Measurements from ENCODE around the gene VAV2. TPM values are rescaled to one million over a fixed set of nuclear protein-coding genes. Genes with fewer than 3 reads are reported as not detected.

Gene VAV2
- total and polyA plus RNA-seq, 4 donors = 13.0 to 28.2 (median 16.3) TPM

DNA sequence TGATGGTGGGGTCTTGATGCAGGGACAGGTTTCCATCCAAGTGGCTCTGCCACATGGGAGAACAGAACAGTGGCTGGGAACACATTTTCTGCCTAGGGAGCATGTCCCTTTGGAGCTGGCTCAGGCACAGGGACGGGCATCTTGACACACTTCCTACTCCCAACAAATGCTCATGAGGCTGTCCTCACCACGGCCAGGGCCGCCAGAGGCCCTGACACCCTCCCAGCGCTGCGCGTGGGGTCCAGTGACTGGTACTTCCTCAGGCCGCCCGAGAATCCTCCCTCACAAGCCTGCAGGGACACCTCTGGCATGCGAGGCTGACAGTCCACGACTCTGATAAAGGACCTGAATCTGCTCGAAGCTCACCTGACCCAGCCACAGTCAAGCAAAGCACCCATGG lies 193.0 kb downstream of the VAV2 start:
- TF ChIP-seq, protein P1, sequence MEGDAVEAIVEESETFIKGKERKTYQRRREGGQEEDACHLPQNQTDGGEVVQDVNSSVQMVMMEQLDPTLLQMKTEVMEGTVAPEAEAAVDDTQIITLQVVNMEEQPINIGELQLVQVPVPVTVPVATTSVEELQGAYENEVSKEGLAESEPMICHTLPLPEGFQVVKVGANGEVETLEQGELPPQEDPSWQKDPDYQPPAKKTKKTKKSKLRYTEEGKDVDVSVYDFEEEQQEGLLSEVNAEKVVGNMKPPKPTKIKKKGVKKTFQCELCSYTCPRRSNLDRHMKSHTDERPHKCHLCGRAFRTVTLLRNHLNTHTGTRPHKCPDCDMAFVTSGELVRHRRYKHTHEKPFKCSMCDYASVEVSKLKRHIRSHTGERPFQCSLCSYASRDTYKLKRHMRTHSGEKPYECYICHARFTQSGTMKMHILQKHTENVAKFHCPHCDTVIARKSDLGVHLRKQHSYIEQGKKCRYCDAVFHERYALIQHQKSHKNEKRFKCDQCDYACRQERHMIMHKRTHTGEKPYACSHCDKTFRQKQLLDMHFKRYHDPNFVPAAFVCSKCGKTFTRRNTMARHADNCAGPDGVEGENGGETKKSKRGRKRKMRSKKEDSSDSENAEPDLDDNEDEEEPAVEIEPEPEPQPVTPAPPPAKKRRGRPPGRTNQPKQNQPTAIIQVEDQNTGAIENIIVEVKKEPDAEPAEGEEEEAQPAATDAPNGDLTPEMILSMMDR (IDR thresholded peaks at IDR 0.05; ENCODE audit: control extremely low read depth, extremely low read depth) = no peak
- ATAC-seq (ENCODE audit: insufficient read depth, low FRiP score) = no peak
- no peak overlapping the region for H3K9ac ChIP-seq (ENCODE audit: insufficient read depth in 1 of 2, low read length in 2 of 2)
- 92 to 93% methylated on average over 11 of the region's 11 CpGs for WGBS, 2 donors
- no peaks in the 10 kb centered on the region for H3K9me3 ChIP-seq (ENCODE audit: control insufficient read depth in 4 of 4, insufficient read depth in 3 of 4, low read length in 3 of 4)
- H3K27ac ChIP-seq (ENCODE audit: low read depth in 1 of 2, low read length in 1 of 2) = no peak overlapping the region
- DNase-seq = no peak
- H3K4me3 ChIP-seq = no peak overlapping the region
- peaks cover 0 to 16% (median 2%) of the 10 kb centered on the region in 4 donors for H3K36me3 ChIP-seq (ENCODE audit: control insufficient read depth in 4 of 4, insufficient read depth in 4 of 4, low read length in 4 of 4)
- no peaks in the 10 kb centered on the region for H3K4me1 ChIP-seq (ENCODE audit: control insufficient read depth in 5 of 5, insufficient read depth in 5 of 5, low read length in 5 of 5)
- no peaks in the 10 kb centered on the region for H3K27me3 ChIP-seq (ENCODE audit: control insufficient read depth in 3 of 3, insufficient read depth in 3 of 3, low read length in 2 of 3)

DNA sequence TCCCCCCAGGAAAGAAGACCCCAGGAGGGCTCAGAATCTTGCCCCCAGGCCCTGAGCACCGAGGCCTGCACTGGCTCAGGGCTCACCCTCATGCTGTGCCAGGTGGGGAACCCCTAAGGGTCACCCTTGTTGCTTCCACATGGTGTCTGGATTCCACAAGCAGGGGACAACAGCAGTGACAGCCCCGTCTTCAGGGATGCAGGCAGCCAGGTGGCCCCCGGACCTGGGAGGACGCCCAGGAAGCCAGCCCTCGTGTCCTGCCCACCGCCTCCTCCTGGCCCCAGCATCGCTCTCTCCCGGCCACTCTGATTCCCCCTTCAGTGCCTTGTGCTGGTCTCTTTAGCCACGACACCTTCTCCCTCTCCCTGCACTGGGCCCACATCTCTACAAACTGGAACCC lies 194.0 kb downstream of the VAV2 start:
- H3K4me3 ChIP-seq = no peak overlapping the region
- peaks cover 0 to 16% (median 2%) of the 10 kb centered on the region in 4 donors for H3K36me3 ChIP-seq (ENCODE audit: control insufficient read depth in 4 of 4, insufficient read depth in 4 of 4, low read length in 4 of 4)
- WGBS, 2 donors = 94 to 95% methylated on average over 9 of the region's 9 CpGs
- H3K4me1 ChIP-seq (ENCODE audit: control insufficient read depth in 5 of 5, insufficient read depth in 5 of 5, low read length in 5 of 5) = no peaks in the 10 kb centered on the region
- no peak overlapping the region for H3K9ac ChIP-seq (ENCODE audit: insufficient read depth in 1 of 2, low read length in 2 of 2)
- no peak for ATAC-seq (ENCODE audit: insufficient read depth, low FRiP score)
- H3K27ac ChIP-seq (ENCODE audit: low read depth in 1 of 2, low read length in 1 of 2) = no peak overlapping the region
- DNase-seq = no peak
- H3K27me3 ChIP-seq (ENCODE audit: control insufficient read depth in 3 of 3, insufficient read depth in 3 of 3, low read length in 2 of 3) = no peaks in the 10 kb centered on the region
- H3K9me3 ChIP-seq (ENCODE audit: control insufficient read depth in 4 of 4, insufficient read depth in 3 of 4, low read length in 3 of 4) = no peaks in the 10 kb centered on the region
- TF ChIP-seq, protein P1 (IDR thresholded peaks at IDR 0.05; ENCODE audit: control extremely low read depth, extremely low read depth) = no peak

DNA sequence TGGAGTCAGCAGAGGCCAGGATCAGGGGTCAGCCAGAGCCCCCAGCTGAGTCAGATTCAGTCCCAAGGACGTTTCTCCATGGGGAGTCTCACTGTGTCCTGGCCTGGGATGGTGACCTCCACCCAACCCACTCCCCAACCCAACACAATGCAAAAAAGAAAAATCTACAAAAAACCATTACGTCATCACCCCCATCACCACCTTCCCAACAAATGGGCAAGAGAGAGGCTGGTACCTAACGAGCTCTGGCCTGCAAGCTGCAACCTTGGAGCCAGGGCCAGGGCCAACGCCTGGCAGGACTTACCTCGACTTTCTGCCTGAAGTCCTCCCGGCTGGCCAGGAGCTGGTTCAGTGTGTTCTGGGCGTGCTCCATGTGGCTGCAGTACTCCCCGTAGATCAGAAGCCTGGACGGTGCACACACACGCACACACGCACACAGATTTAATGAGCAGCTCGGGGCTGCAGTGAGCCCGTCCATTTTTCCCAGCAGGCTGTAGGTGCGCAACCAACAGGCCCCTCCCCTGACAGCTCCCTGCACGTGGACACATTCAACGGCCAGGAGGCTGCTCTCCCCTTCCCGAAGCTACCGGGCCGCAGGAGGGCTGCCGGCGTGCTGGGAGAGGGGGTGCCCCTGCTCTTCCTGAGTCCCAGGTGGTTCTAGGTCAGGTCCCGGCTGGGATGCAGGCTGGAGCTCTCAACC lies 194.6 kb downstream of the VAV2 start:
- Histone ChIP-seq H3K4me3 (no peak overlapping the region), H3K27ac (ENCODE audit: low read depth in 1 of 2, low read length in 1 of 2) (no peak overlapping the region), H3K27me3 (ENCODE audit: control insufficient read depth in 3 of 3, insufficient read depth in 3 of 3, low read length in 2 of 3) (no peaks in the 10 kb centered on the region), H3K9me3 (ENCODE audit: control insufficient read depth in 4 of 4, insufficient read depth in 3 of 4, low read length in 3 of 4) (no peaks in the 10 kb centered on the region), H3K4me1 (ENCODE audit: control insufficient read depth in 5 of 5, insufficient read depth in 5 of 5, low read length in 5 of 5) (peaks cover 0 to 5% (median 0%) of the 10 kb centered on the region in 5 donors), H3K36me3 (ENCODE audit: control insufficient read depth in 4 of 4, insufficient read depth in 4 of 4, low read length in 4 of 4) (peaks cover 0 to 16% (median 2%) of the 10 kb centered on the region in 4 donors), H3K9ac (ENCODE audit: insufficient read depth in 1 of 2, low read length in 2 of 2) (no peak overlapping the region)
- ATAC-seq (ENCODE audit: insufficient read depth, low FRiP score) = no peak
- TF ChIP-seq, protein P1 (IDR thresholded peaks at IDR 0.05; ENCODE audit: control extremely low read depth, extremely low read depth) = no peak
- no peak for DNase-seq
- WGBS, 2 donors = 91% methylated on average over 22 of the region's 22 CpGs
